Measurements from ENCODE around the gene ZDHHC3. TPM values are rescaled to one million over a fixed set of nuclear protein-coding genes. Genes with fewer than 3 reads are reported as not detected.

Gene ZDHHC3
- polyA plus RNA-seq, 1 of the 3 experiments (the other 2 are of a cell fraction): 60.7 TPM

GRCh38 chr3:44969154-44969827, 6.7 kb downstream of the ZDHHC3 start:
- peaks cover 72% of the 10 kb centered on the region for H3K79me2 ChIP-seq (ENCODE audit: insufficient read depth)
- H3K9me2 ChIP-seq: no peaks in the 10 kb centered on the region
- H2AFZ ChIP-seq (ENCODE audit: low read depth): no peak overlapping the region
- H3K4me1 ChIP-seq (ENCODE audit: control insufficient read depth in 1 of 2, insufficient read depth in 2 of 2, low read depth in 1 of 2, low read length in 1 of 2): peaks cover 0 to 18% of the 10 kb centered on the region in 2 experiments; a peak in 3 of 4 replicates
- H3F3A ChIP-seq (replicated peaks; ENCODE audit: insufficient read depth): peaks cover 4% of the 10 kb centered on the region
- peaks cover 18% of the 10 kb centered on the region; the same call in 1 of the 2 replicates for H4K20me1 ChIP-seq (ENCODE audit: insufficient read depth)
- TF ChIP-seq MXI1 (IDR thresholded peaks at IDR 0.05; ENCODE audit: low read depth, low read length) (no peak), GATA2 (CRISPR knock-in tag; IDR thresholded peaks at IDR 0.05) (no peak), FOXJ3 (CRISPR knock-in tag; IDR thresholded peaks at IDR 0.05) (no peak), YY1 (IDR thresholded peaks at IDR 0.05; ENCODE audit: low read depth) (no peak), SMC3 (IDR thresholded peaks at IDR 0.05; ENCODE audit: low read depth, low read length) (no peak), NFIC (IDR thresholded peaks at IDR 0.05; ENCODE audit: borderline replicate concordance) (no peak), TEAD4 (IDR thresholded peaks at IDR 0.05; ENCODE audit: borderline replicate concordance, insufficient read depth) (no peak), MEF2A (IDR thresholded peaks at IDR 0.05; ENCODE audit: borderline replicate concordance, low read depth) (no peak), REST (IDR thresholded peaks at IDR 0.05; ENCODE audit: low read depth, low read length) (no peak), EZH2phosphoT487 (IDR thresholded peaks at IDR 0.05; ENCODE audit: borderline replicate concordance, low read depth) (no peak), USF2 (IDR thresholded peaks at IDR 0.05; ENCODE audit: borderline replicate concordance, low read depth, low read length) (no peak), USF1 (IDR thresholded peaks at IDR 0.05; ENCODE audit: borderline replicate concordance, low read depth) (no peak), RXRA (IDR thresholded peaks at IDR 0.05; ENCODE audit: borderline replicate concordance, low read depth) (no peak), ZBTB33 (IDR thresholded peaks at IDR 0.05; ENCODE audit: borderline replicate concordance, low read depth) (no peak), CTCF (IDR thresholded peaks at IDR 0.05) (no peak), TAF1 (IDR thresholded peaks at IDR 0.05; ENCODE audit: borderline replicate concordance, low read depth, low read length) (no peak), SIN3A (IDR thresholded peaks at IDR 0.05; ENCODE audit: borderline replicate concordance, low read depth, low read length) (no peak), ELF1 (IDR thresholded peaks at IDR 0.05) (no peak), JUND (IDR thresholded peaks at IDR 0.05) (no peak), CHD2 (IDR thresholded peaks at IDR 0.05; ENCODE audit: low read length, partially characterized antibody) (no peak)
- DNase-seq: no peak
- CTCF ChIA-PET: interaction anchor here (0.7 kb wide), 1 partner anchor 29 kb away, joined by 3 read pairs; no protein-coding TSS in a partner anchor
- H3K9me3 ChIP-seq: no peaks in the 10 kb centered on the region
- H3K9ac ChIP-seq: no peak overlapping the region
- H3K36me3 ChIP-seq (replicated peaks in 1 of 2; ENCODE audit: control insufficient read depth in 1 of 2, insufficient read depth in 2 of 2, low read length in 1 of 2): peaks cover 0 to 2% of the 10 kb centered on the region in 2 experiments
- no peak overlapping the region; a peak in 1 of 4 replicates for H3K27ac ChIP-seq (ENCODE audit: low read depth in 2 of 2, low read length in 1 of 2)
- no peak overlapping the region for H3K4me2 ChIP-seq
- H3K27me3 ChIP-seq (ENCODE audit: insufficient read depth): no peaks in the 10 kb centered on the region
- H3K4me3 ChIP-seq (ENCODE audit: low read depth in 2 of 2, low read length in 1 of 2): no peak overlapping the region
- WGBS (ENCODE audit: low lambda C conversion rate): 90% methylated on average over 5 of the region's 5 CpGs
- POLR2A ChIA-PET: no interaction called here
